NCI-H1436 treated with DMSO at 0.1 percent for 48 hours (cell line): ENCODE data around the gene KCNMA1.
A peak's percentile ranks its signal among the peaks of the same experiment; 100 is the strongest.

Experiments
- DNase-seq: peaks from one replicate; lab custom pipeline; 2025; lab: John Stamatoyannopoulos, UW

The KCNMA1 gene

DNA sequence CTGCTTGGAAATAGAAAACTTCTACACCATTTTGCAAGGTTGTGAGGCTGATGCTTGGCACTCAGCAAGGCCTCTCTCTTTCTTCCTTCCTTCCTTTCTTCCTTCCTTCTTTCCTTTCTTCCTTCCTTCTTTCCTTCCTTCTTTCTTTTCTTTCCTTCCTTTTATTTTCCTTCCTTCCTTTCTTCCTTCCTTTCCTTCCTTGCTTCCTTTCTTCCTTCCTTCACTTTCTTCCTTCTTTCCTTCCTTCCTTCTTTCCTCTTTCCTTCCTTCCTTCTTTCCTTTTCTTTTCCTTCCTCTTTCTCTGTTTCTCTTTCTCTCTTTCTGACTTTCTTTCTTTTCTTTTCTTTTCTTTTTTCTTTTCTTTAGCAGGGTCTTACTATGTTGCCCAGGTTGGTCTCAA is 460.4 kb downstream of the KCNMA1 start:
- DNase-seq: no peak

DNA sequence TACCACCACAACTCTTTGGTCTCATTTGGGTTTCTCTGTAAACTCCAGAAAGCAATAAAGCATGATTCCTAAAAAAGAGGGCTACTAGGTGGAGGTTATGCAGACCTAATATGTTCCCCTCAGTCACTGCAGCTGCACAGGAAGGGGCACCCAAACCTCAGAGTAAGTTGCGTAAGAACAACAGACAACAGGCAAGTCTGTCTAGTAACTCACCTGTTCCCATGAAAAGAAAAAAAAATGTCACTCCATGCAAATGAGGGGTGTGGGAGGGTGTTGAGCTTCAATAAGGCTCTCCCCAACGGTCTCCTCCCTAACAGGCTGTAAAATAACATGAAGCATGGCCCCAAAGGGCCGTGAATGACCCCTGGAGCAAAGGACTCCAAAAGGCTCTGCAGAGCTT is 461.4 kb downstream of the KCNMA1 start:
- DNase-seq: no peak

DNA sequence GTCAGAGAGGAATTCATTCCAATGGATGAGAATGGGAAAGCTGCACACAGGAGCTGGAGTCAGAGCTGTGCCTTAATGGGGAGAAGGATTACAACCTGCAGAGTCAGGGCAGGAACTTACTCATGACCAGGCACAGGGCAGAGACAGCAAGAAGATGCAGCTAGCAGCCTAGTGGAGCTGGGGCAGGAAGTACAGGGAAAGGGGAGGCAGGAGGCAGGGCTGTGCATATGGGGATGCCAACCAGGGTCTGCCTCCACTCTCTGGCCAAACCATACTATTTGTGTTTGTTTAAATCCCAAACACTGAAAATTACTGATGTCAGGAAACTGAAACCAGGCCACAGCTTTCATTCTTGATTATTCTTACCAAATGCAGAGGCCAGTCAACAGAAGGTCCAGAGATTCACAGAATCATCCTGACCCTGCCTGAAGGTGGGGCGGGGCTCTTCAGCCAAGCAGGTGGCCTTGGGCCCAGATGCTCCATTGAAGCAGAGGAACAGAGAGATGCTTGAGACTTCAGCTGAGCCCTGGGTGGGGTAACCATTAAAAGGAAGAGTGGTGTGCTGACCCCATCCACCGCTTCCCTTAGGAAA is 461.9 kb downstream of the KCNMA1 start:
- no peak for DNase-seq

DNA sequence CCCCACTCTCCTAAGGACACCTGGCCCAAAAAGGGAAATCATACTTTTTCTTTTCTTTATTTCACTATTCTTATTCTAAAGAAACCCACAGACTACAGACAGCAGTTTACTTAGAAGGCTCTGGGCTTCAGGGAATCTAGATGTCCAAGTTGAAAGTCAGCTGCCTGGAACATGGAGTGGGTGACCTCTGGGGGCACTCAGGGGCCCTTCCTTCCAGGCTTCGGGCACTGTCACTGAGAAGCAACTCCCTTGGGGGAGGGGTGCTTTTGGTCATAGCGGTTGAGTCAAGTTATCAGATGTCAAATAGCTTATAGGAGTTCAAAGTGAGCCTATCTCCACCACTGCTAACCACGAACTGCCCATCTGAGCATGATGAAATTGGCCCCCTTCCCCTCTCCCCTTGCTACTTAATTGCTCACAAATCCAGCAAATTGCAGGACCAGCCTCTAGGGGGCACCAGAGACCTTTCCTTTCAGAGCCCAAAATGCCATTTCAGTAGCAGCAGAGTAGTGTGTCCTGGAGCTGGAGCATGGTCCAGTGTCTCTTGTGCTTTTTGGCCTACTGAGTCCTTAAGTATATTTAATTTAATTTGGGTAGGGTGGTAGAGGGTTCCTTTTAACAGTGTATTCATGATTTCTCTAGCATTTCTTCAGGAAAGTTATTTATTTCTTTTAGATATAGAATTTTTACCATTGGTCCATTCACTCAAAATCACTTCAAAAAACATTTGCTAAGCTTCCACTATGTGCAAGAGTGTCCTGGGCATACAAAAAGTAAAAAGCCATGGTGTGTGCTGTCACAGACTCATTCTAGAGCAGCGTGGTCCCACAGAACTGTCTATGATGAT is 463.8 kb downstream of the KCNMA1 start:
- no peak for DNase-seq

DNA sequence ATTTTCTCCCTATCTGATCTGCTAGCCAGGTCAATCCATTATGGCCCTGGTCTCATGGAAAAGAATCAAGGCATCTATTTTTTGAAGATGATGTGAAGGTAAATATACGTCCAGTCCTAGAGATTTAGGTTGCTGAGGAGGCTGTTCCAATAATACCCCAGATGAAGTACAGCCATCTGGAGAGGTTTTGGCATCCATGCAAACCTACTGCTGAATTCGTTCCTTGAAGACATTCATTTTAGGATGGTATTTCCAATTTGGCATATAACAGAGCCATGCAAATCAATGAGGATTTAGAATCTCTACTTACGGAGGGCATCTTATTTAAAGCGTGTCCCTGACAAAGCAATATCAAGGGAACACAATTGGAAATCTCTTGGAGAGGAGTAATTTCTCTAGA is 465.5 kb downstream of the KCNMA1 start:
- no peak for DNase-seq

DNA sequence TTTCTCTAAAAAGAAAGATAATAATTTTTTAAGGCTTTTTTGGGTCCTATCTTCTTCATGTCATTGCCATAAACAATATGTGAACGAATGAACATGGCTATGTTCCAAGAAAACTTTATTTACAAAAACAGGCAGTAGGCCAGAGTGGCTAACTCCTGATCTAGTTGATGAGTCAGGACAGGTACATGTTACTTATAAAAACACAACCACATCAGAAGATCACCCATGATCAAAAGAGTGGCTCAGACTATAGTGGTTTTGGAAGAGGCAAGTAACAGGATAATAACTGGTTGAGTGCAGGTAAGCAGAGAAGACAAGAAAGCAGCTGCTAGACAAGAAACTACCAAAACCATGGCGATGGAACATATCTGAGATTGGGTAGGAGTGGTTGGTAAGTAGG is 468.7 kb downstream of the KCNMA1 start:
- DNase-seq: no peak

DNA sequence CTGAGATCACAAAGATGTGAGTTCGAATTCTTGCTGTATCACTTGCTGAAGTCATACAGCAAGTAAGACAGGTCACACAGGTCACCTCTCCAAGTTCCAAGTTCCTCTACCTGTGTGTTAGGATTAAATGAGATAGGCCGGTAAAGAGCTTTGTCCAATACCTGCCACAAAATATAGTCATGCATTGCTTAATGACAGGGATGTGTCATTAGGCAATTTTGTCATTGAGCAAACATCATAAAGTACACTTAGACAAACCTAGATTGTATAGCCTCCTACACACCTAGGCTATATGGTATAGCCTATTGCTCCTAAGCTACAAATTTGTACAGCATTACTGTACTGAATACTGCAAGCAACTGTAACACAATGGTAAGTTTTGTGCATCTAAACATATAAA is 469.4 kb downstream of the KCNMA1 start:
- DNase-seq: no peak

DNA sequence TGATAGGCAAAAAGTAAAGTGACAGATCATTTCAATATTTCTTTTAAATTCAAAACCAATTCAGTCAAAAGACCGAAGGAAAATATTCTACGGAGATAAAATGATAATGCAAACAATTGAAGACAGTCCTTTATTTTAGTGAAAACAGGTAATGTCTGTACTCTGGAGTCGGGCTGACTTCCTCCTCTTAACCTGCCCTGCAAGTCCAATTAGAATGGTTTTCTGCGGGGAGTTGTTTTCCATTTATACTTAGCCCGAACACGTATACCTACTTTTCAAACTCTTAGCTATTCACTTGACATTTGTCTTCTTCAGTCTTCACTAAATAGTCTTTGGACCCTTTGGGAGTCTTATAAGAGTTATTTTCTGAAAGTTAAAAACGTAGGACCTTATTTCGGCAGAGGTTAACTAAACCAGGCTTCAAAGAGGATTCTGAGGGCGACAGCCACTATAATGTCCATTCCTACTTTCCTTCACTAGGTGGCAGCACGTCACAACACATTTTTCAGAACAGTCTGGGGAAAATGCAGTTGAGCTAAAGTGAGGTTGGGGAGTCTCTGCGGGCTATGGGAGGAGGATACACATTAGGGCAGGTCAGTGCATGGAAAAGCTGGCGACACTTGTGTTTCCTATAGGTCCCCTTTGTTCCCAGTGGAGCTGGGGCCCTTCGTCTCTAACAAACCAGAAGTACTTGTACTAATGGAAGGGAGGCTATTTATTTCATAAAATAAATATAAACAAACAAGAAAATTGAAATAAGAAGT is 472.0 kb downstream of the KCNMA1 start:
- peak; percentile 45 for DNase-seq

DNA sequence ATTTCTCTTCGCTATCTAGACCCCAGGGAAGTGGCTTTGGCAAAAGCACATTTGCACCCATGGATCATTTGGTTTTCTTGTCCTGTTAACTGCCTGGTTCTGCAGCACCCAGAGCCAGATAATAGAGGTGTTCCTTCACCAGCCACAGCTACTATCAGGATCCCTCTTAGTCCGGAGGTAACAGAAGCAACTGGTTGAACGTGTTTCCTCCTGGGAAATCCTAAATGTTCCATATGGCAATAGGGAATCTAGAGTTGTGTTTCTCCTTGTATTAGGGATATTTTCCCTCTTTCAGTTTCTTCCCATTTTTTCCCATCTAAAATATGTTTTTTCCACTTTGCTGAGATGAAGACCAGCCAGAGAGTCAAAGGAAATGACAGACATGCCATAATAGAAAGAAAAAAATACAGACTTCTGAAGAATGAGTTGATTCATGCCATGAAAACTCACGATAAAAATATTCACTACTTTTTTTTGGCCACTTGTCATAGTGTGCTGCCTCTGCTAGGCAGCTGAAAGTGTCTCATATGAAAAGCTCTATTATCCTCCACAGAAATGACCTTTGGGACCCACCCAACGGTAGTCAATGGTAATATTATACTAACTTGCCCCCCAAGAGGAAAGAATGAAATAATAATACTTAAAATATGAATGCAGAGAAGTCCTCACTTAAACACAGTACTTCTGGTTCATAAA is 472.8 kb downstream of the KCNMA1 start:
- no peak for DNase-seq

DNA sequence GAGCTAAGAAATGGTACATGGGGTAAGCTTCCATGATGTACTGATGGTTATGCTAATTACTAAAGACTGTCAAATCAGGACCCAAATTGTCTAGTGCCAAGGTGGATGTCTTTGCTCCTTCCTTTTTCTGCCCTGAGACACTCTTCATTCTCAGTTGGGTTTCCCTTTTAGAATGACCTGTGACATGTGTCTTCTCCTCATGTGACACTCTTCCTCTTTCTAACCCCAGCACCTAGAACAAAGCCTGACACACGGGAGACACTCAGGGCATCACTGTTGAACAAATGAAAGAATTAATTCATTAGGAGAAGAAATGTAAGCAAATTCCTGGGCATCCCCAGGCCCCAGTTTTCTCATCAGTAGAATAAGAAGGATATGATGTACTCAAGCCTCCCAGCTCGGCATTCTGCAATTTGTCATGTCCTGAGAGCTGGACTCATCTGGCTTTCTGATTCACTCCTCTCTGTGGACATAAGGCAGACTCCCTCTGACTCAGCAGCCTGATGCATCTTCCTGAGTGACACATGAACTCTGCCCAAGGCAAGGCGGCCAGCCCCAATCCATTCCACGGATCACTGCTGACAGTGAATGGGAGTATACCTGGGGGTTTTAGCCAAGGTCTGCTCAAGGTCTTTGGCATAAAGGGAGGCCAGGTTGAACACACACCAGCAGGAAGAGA is 473.8 kb downstream of the KCNMA1 start:
- no peak for DNase-seq

DNA sequence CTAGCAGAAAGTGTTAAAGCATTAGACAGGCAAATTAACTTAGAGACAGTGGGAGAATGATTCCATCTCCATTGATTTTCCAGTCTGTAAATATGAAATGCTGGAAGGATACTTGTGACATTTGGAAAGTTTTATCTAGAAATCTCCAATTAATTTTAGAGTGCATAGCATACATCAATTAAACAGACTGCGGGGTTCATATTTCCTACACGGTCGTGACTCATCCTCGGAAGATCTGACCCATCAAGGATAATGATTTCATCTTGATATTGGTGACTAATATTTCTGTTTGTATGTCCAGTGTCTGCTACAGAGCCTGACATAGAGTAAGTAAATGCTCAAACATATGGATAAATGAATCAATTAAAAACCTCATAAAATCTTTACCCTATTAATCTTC is 474.9 kb downstream of the KCNMA1 start:
- no peak for DNase-seq

DNA sequence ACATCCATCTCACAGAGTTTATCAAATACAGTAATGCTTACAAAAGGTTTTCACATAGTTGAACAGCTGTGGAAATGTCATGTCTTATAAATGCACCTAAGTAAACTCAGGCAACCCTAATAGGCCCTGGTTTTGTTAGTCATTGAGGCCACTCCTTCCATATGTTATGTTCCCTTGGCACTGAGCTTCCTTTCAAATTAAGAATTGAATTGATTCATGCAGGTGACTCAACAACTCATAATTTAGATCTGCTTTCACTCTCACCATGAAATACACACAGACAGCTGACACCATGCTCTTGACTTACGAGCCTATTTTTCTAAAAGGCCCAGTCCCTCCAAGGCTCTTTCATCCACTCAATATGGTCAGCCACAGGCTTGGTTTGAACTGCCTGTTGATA is 476.9 kb downstream of the KCNMA1 start:
- peak; percentile 92 for DNase-seq

DNA sequence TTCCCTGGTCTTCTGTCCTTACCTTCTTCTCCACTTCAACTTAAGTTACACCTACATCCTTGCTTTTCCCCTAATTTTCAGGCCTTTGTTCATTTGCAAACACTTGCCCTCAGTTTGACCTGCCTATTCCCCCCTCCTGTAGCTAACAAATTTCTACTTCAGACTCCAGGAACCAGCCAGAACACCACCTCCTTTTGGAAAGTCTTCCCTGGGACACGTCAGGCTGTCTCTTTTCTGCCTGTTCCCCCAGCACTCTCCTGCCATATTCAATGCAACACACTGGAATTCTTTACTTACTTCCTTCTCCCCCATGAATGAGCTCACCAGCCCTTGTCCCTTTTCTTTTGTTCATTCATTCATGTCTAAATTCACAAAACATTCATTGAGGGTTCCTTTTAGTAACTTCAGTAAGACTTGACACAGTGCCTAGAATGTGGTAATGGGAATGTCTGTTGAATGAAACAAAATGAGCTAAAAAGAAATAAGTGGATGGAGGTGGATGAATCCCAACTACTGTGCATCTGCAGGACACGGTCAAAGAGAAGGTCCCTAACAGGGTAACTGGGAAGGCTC is 478.0 kb downstream of the KCNMA1 start:
- no peak for DNase-seq

DNA sequence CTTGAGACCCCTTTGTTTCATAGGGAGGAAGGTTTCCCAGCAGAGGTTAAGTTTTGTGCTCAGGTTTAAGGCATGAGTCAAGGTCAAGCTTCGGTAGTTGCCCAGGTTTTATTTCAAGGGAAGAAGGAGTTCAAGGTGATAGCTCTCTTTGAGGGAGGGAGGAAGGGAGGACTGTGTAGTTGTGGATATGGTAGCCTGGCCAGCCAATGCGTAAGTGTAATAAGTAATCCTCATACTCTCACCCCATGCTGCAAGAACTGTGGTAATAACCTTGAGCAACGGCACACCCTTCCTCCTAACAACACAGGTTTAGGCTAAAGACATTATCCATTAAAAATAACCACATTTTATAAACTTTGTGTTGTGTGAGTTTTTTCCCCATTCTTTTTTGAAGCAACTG is 478.9 kb downstream of the KCNMA1 start:
- no peak for DNase-seq

DNA sequence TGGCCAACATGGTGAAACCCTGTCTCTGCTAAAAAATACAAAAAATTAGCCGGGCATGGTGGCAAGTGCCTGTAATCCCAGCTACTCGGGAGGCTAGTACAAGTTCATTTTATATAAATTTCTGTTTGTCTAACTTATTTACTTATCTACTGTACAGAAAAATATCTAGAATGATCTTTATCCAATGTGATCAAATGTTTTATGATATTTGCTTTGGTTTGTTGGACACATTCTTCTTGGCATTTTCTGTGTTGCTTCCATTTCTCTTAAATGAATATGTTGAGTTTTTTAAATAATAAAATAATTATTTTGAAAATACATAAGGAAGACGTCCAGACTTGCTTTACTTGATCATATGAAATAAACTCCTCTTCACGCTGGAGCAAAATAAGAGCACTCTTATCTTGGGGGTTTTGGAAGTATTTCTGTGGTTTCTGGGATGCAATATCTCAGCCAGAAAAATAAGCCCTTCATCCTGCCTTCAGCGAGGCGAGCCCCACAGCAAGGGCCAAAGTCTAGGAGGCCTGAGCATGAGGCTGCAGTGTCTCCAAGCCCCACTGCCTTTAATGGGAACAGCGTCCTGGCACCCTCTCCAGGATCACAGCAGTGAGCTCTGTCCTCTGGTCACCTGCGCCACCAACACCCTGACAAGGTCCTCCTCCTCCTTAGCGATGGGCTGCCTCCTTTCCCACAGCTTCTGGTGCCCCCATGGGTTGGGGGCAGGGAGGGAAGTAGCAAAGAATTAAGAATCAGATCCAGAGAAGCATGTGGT is 480.2 kb downstream of the KCNMA1 start:
- DNase-seq: no peak

DNA sequence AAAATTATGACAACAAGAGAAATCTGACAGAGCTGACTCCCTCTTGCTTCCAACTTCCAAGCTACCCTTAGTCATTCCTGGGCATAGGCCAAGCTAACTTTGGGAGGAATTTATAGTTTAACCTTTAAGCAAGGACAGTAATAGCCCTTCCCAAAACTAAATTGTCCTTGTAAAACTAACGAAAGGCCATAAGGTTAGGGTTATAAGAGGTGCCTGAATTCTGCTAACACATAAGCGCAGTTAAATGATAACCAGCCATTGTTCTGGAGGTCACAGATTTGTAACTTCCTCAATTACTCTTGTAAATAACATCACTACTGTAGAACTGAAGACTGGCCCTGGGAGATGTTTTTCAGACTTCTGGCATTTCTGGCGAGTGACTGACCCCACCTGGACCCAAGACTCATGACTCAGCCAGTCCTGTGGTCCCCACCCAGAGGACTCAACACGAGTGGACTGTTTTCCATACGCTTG is 481.2 kb downstream of the KCNMA1 start:
- DNase-seq: no peak

DNA sequence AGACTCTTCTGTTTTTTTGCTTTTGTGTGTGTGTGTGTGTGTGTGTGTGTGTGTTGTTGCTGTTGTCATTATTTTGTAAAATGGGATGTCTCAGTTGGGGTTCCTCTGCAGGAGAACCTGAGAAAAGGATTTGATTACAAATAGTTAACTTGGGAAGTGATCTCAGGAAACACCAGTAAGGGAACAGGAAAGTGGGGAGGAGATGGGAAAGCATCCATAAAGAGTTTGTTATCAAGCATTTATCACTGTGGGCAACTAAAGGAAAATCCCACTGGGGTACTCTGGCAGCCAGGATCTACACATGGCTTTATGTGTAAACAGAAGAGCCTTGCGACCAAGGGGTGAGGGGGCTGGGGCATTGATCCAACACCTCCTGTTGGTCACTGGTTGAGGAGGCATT is 485.4 kb downstream of the KCNMA1 start:
- DNase-seq: no peak

DNA sequence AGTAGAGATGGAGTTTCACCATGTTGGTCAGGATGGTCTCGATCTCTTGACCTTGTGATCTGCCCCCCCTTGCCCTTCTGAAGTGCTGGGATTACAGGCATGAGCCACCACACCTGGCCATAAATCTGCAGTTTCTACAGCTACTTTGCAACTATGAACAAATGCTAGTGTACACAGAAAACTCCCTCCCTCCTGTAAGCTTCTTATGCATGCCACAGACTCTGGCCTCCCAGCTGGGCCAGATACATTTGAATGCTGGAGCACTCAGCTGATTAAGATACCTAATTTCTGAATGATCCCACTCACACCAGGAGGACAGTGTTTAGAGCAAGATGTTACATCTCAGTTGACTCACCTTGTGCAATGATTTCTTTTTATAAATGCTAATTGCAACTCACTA is 486.2 kb downstream of the KCNMA1 start:
- DNase-seq: no peak

DNA sequence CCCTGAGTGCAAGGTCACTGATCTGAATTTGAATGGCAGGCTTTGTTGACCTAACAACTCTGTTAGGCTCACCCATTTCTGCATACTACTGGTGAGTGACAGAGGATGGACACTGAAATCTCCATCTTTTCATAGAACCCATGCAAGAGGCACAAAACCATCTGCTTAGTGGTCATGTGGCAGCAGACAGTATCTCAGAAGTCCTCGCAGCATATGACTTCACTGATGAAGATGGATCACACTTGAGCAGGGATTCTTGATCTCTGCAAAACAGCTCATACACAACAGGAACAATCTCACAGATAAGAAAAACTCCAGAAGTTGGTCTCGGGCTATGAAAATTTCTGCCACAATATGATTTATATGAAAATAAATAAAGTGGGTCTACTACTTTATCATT is 487.9 kb downstream of the KCNMA1 start:
- no peak for DNase-seq

DNA sequence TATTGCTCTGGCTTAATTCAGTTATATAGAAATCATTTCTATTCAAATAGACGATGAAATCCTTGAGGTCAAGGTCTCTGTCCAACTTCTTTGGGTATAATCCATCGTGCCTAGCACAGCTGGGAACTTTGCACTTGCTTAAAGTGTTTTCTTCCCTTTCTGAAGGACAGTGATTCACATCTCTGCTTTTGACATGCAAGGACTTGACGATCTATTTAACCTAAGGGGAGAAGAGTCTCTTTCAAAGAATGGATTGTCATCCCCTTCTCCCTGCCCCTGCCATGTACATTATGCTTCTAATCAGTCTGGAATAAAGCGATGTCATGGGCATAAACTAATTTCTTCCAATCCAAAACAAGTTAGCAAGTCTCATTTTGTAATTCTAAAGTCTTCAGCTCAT is 488.6 kb downstream of the KCNMA1 start:
- DNase-seq: no peak

DNA sequence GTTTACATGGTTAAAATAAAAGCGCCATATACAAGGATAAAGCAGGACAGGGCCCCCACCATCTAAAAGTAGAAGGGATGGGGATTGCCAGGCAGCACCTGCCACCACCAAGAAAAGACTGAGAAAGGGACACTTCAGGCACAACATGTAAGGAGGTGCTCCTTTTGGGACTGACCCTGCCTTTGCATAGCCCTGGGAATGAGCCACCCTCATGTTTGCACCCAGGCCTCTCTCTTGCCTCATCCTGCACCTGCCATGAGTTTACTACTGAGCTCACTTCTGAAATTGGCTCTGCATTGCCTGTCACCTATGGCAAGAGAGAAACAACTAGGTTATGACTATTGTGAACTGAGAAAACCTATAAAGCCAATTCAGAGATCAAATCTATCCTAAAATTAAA is 489.7 kb downstream of the KCNMA1 start:
- DNase-seq: no peak
